Caco-2 (cell line): Measurements from ENCODE around the gene TLR2. TPM values are rescaled to one million over a fixed set of nuclear protein-coding genes. Genes with fewer than 3 reads are reported as not detected.

Source experiments
- BruUV-seq: library from RNA; stranded (reverse); fragments of 400-500 nt; replicated peaks from 2 replicates; lab custom pipeline; 2021; lab: Mats Ljungman, UMichigan
- CTCF ChIA-PET: fragments of 300-600 bp; sonication (Branson Sonifier 250); formaldehyde crosslinking; loops from one replicate; lab custom pipeline; 2022; ENCODE audit warnings: antibody characterized with exemption; lab: Charles Lee
- POLR2A ChIA-PET: fragments of 300-600 bp; sonication (Branson Sonifier 250); formaldehyde crosslinking; loops from one replicate; lab custom pipeline; 2022; ENCODE audit warnings: antibody characterized with exemption; lab: Charles Lee
- DNase-seq, 2 experiments: peaks; one replicate each; pipeline versions ENCODE4 v3.0.0 to v3.0.0-alpha.2; 2020 to 2022
- H3K27me3 ChIP-seq: replicated peaks from 2 replicates; pipeline ENCODE4 v1.6.0; 2011; ENCODE audit warnings: low read length; ENCODE audit not compliant: control insufficient read depth, insufficient read depth
- H3K36me3 ChIP-seq: 2 replicates; pipeline ENCODE4 v1.5.1; 2011; ENCODE audit warnings: low read length; ENCODE audit not compliant: control insufficient read depth, insufficient read depth
- H3K4me1 ChIP-seq: fragments of 250-450 bp; sonication (Bioruptor Pico); 2 replicates; pipeline ENCODE4 v1.5.1; 2020; ENCODE audit warnings: mild to moderate bottlenecking
- H3K4me3 ChIP-seq: 2 replicates; pipeline ENCODE4 v1.5.1; 2011; ENCODE audit warnings: low read depth, mild to moderate bottlenecking, control low read depth, low read length
- H3K9me3 ChIP-seq: fragments of 250-450 bp; sonication (Bioruptor Pico); 2 replicates; pipeline ENCODE4 v1.5.1; 2020; ENCODE audit warnings: mild to moderate bottlenecking, moderate library complexity
- H3K27ac Mint-ChIP-seq: one replicate; pipeline ENCODE4 v1.8.0; 2022; ENCODE audit warnings: mixed read lengths; ENCODE audit not compliant: unreplicated experiment
- H3K27me3 Mint-ChIP-seq: one replicate; pipeline ENCODE4 v1.8.0; 2022; ENCODE audit warnings: mixed read lengths; ENCODE audit not compliant: insufficient read depth, unreplicated experiment
- H3K36me3 Mint-ChIP-seq: one replicate; pipeline ENCODE4 v1.8.0; 2022; ENCODE audit warnings: mild to moderate bottlenecking, mixed read lengths; ENCODE audit not compliant: insufficient read depth, unreplicated experiment
- H3K4me1 Mint-ChIP-seq: one replicate; pipeline ENCODE4 v1.8.0; 2022; ENCODE audit warnings: low read depth, mixed read lengths; ENCODE audit not compliant: unreplicated experiment
- H3K4me3 Mint-ChIP-seq: one replicate; pipeline ENCODE4 v1.8.0; 2022; ENCODE audit warnings: mild to moderate bottlenecking, moderate library complexity, mixed read lengths; ENCODE audit not compliant: unreplicated experiment
- H3K9me3 Mint-ChIP-seq: one replicate; pipeline ENCODE4 v1.8.0; 2022; ENCODE audit warnings: mixed read lengths; ENCODE audit not compliant: unreplicated experiment
- CTCF ChIP-seq, 2 experiments: fragments of 200-600 bp in 1 of 2; IDR thresholded peaks; 1 replicate in 1 of 2; 2 replicates in 1 of 2; pipeline versions ENCODE4 v1.5.1 to v1.8.0; 2011 to 2022; ENCODE audit warnings: antibody characterized with exemption in 1 of 2, control low read depth in 1 of 2, inconsistent platforms in 1 of 2, low read depth in 1 of 2, low read length in 1 of 2, mild to moderate bottlenecking in 1 of 2, moderate library complexity in 1 of 2; ENCODE audit not compliant: insufficient read depth in 1 of 2, severe bottlenecking in 1 of 2, unreplicated experiment in 1 of 2
- intact Hi-C: fragments of 100-400 bp; cut with micrococcal nuclease; formaldehyde crosslinking; loops from one replicate; pipeline ENCODE4 v1.10.0; 2022; ENCODE audit not compliant: unreplicated experiment
- total RNA-seq: library from RNA; stranded (reverse); gene quantifications from 2 replicates; pipeline ENCODE4 v1.2.3, GENCODE V29; 2022

Gene TLR2
- total RNA-seq, 1 experiment from 2014 or later, result 11.0 TPM

- ChIA-PET CTCF (no interaction called here), POLR2A (no interaction called here)
- peak in 1 of 2 experiments; percentile 24 for DNase-seq
- intact Hi-C loops, result no loop called here
- H3K27ac Mint-ChIP-seq, result no peak overlapping the region
- H3K27me3 Mint-ChIP-seq, result no peaks in the 10 kb centered on the region
- no peaks in the 10 kb centered on the region for H3K36me3 Mint-ChIP-seq
- H3K4me1 Mint-ChIP-seq, result no peaks in the 10 kb centered on the region
- H3K9me3 ChIP-seq, result no peaks in the 10 kb centered on the region
- no peaks in the 10 kb centered on the region for H3K36me3 ChIP-seq
- TF ChIP-seq CTCF (IDR thresholded peaks at IDR 0.05; ENCODE audit: insufficient read depth in 1 of 2, low read depth in 1 of 2, low read length in 1 of 2, severe bottlenecking in 1 of 2, unreplicated experiment in 1 of 2), result peak in 1 of 2 experiments; percentile 30
- H3K9me3 Mint-ChIP-seq, result no peaks in the 10 kb centered on the region
- no peak overlapping the region for H3K4me3 ChIP-seq
- no TSS peak for BruUV-seq
- no peaks in the 10 kb centered on the region for H3K27me3 ChIP-seq
- no peak overlapping the region for H3K4me3 Mint-ChIP-seq
- no peaks in the 10 kb centered on the region for H3K4me1 ChIP-seq
These were observed 34.5 kb upstream of the TLR2 start for GRCh38 chr4:153649572-153649991.

- TF ChIP-seq CTCF (IDR thresholded peaks at IDR 0.05; ENCODE audit: insufficient read depth in 1 of 2, low read depth in 1 of 2, low read length in 1 of 2, severe bottlenecking in 1 of 2, unreplicated experiment in 1 of 2), result no peak
- Mint-ChIP-seq H3K4me1 (no peaks in the 10 kb centered on the region), H3K4me3 (no peak overlapping the region), H3K27ac (no peak overlapping the region), H3K36me3 (no peaks in the 10 kb centered on the region), H3K9me3 (no peaks in the 10 kb centered on the region), H3K27me3 (no peaks in the 10 kb centered on the region)
- no peak for DNase-seq
- no peaks in the 10 kb centered on the region for H3K9me3 ChIP-seq
- intact Hi-C loops, result no loop called here
- H3K4me3 ChIP-seq, result no peak overlapping the region
- no peaks in the 10 kb centered on the region for H3K27me3 ChIP-seq
- no peaks in the 10 kb centered on the region for H3K4me1 ChIP-seq
- no peaks in the 10 kb centered on the region for H3K36me3 ChIP-seq
- CTCF ChIA-PET, result no interaction called here
- BruUV-seq, result no TSS peak
- POLR2A ChIA-PET, result no interaction called here
These were observed 33.0 kb upstream of the TLR2 start for GRCh38 chr4:153651116-153651515.

GRCh38 chr4:153651587-153651986, 32.5 kb upstream of the TLR2 start:
- no peak for TF ChIP-seq CTCF (IDR thresholded peaks at IDR 0.05; ENCODE audit: insufficient read depth in 1 of 2, low read depth in 1 of 2, low read length in 1 of 2, severe bottlenecking in 1 of 2, unreplicated experiment in 1 of 2)
- ChIA-PET CTCF (no interaction called here), POLR2A (no interaction called here)
- Histone ChIP-seq H3K4me1 (no peaks in the 10 kb centered on the region), H3K36me3 (no peaks in the 10 kb centered on the region), H3K27me3 (no peaks in the 10 kb centered on the region), H3K4me3 (no peak overlapping the region), H3K9me3 (no peaks in the 10 kb centered on the region)
- Mint-ChIP-seq H3K27me3 (peaks cover 3% of the 10 kb centered on the region), H3K4me1 (no peaks in the 10 kb centered on the region), H3K9me3 (no peaks in the 10 kb centered on the region), H3K36me3 (no peaks in the 10 kb centered on the region), H3K27ac (no peak overlapping the region), H3K4me3 (no peak overlapping the region)
- no TSS peak for BruUV-seq
- intact Hi-C loops, result no loop called here
- DNase-seq, result no peak
